Measurements from ENCODE around the gene GGTLC2. TPM values are rescaled to one million over a fixed set of nuclear protein-coding genes. Genes with fewer than 3 reads are reported as not detected.
"Not testable (repeated sequence)": the region's sequence is repeated elsewhere in the genome, so short reads cannot be mapped to it uniquely, and the experiment has no call there.

Gene GGTLC2
- total RNA-seq, 1 experiment from 2014 or later, result not detected

DNA sequence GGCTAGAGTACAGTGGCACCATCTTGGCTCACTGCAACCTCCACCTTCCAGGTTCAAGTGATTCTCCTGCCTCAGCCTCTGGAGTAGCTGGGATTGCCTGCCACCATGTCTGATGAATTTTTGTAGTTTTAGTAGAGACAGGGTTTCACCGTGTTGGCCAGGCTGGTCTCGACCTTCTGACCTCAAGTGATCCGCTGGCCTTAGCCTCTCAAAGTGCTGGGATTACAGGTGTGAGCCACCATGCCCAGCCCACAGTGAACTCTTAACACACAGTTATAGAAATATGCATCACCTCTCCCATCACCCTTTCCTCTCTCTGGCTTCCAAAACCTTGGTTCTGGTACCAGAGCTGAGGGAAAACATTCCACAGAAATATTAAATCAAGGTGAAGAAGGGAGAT, 36.4 kb upstream of the GGTLC2 start:
- H3K4me2 ChIP-seq (ENCODE audit: low read depth, low read length, poor library complexity, severe bottlenecking); H3K79me2 ChIP-seq (ENCODE audit: low read length); H3K36me3 ChIP-seq (ENCODE audit: insufficient read depth, low read length): not testable (repeated sequence)

DNA sequence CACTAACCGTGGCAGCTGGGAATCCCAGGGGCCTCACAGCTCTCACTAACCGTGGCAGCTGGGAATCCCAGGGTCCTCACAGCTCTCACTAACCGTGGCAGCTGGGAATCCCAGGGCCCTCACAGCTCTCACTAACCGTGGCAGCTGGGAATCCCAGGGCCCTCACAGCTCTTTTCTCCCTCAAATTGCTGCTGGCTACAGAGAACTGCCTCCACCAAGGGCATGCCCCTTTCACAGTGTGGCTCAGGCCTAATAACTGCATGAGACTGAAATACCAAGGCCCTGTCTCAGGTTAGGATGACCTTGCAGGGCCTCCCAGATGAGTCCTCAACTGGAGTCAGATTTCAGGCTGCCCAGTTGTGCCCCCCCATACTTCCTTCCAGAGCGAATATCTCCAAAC, 35.1 kb upstream of the GGTLC2 start:
- Histone ChIP-seq H3K4me1 (ENCODE audit: low read length) (peaks cover 20% of the 10 kb centered on the region), H3K79me2 (ENCODE audit: low read length) (no peaks in the 10 kb centered on the region), H3K27me3 (ENCODE audit: low read length) (no peaks in the 10 kb centered on the region), H3K9ac (ENCODE audit: low read length) (no peak overlapping the region), H3K36me3 (ENCODE audit: insufficient read depth, low read length) (no peaks in the 10 kb centered on the region), H3K9me3 (ENCODE audit: low read length) (no peaks in the 10 kb centered on the region), H3K4me2 (ENCODE audit: low read depth, low read length, poor library complexity, severe bottlenecking) (no peak overlapping the region), H3K27ac (ENCODE audit: low read length) (no peak overlapping the region), H3K9me2 (replicated peaks; ENCODE audit: insufficient read depth, low read length) (no peaks in the 10 kb centered on the region), H3K4me3 (ENCODE audit: low read length) (no peak overlapping the region), H2AFZ (ENCODE audit: low read length) (no peak overlapping the region), H4K20me1 (ENCODE audit: insufficient read depth, low read depth, low read length) (no peaks in the 10 kb centered on the region)
- no peak for DNase-seq

More for the DNA sequence above, 36.4 kb upstream of the GGTLC2 start:
- not testable (repeated sequence) for H2AFZ ChIP-seq (ENCODE audit: low read length); H3K27ac ChIP-seq (ENCODE audit: low read length); H3K9me2 ChIP-seq (replicated peaks; ENCODE audit: insufficient read depth, low read length); H3K27me3 ChIP-seq (ENCODE audit: low read length); DNase-seq; H3K4me3 ChIP-seq (ENCODE audit: low read length); H4K20me1 ChIP-seq (ENCODE audit: insufficient read depth, low read depth, low read length); H3K9ac ChIP-seq (ENCODE audit: low read length); H3K9me3 ChIP-seq (ENCODE audit: low read length)
- peaks cover 26% of the 10 kb centered on the region for H3K4me1 ChIP-seq (ENCODE audit: low read length)

DNA sequence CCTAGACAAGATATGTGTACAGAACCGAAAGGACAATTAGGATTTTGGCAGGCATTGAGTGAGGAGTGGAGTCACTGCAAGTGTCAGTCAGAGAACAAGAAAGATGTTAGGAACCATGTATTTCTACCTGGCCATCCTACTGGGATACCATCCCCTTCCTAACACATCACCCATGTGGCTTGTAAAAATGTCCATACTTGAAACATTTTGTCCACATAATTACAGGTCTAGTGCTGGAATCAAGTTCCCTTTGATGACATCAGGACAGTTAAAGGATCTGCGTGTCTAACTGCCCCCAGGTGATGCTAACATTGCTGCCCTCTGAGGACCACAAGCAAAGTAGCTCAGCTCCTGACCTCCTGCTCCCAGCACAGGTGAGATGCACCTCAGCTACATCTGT, 31.9 kb upstream of the GGTLC2 start:
- Histone ChIP-seq H3K27ac (ENCODE audit: low read length) (no peak overlapping the region), H3K4me3 (ENCODE audit: low read length) (no peak overlapping the region), H3K9me2 (replicated peaks; ENCODE audit: insufficient read depth, low read length) (no peaks in the 10 kb centered on the region), H3K9ac (ENCODE audit: low read length) (no peak overlapping the region), H3K27me3 (ENCODE audit: low read length) (no peaks in the 10 kb centered on the region), H3K36me3 (ENCODE audit: insufficient read depth, low read length) (no peaks in the 10 kb centered on the region), H3K4me2 (ENCODE audit: low read depth, low read length, poor library complexity, severe bottlenecking) (no peak overlapping the region), H2AFZ (ENCODE audit: low read length) (no peak overlapping the region), H3K79me2 (ENCODE audit: low read length) (no peaks in the 10 kb centered on the region), H3K9me3 (ENCODE audit: low read length) (no peaks in the 10 kb centered on the region), H4K20me1 (ENCODE audit: insufficient read depth, low read depth, low read length) (no peaks in the 10 kb centered on the region), H3K4me1 (ENCODE audit: low read length) (peaks cover 3% of the 10 kb centered on the region; the same call in 1 of the 2 replicates)
- DNase-seq, result no peak

DNA sequence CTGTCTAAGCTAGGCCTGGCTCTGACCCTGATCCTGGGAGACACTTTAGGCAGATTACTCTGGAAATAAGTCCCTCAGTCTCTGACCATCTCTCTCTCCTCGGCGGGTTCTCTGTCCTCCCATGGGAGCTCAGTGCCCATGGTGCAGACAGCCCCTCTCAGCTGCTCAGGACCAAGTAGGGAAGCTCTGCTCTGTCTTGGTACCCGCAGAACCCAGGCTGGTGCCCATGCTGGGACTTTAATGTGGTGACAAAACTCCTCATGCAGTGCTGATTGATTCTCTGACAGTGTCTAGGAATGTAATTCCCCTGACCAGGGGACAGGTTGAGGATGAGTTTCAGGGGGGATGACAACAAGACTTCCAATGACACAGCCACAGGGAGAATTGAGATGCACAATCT, 30.3 kb upstream of the GGTLC2 start:
- Histone ChIP-seq H3K9ac (ENCODE audit: low read length) (no peak overlapping the region), H3K4me3 (ENCODE audit: low read length) (no peak overlapping the region), H3K4me1 (ENCODE audit: low read length) (peaks cover 3% of the 10 kb centered on the region; the same call in 1 of the 2 replicates), H2AFZ (ENCODE audit: low read length) (no peak overlapping the region), H3K4me2 (ENCODE audit: low read depth, low read length, poor library complexity, severe bottlenecking) (no peak overlapping the region), H4K20me1 (ENCODE audit: insufficient read depth, low read depth, low read length) (no peaks in the 10 kb centered on the region), H3K36me3 (ENCODE audit: insufficient read depth, low read length) (no peaks in the 10 kb centered on the region), H3K9me3 (ENCODE audit: low read length) (no peaks in the 10 kb centered on the region), H3K9me2 (replicated peaks; ENCODE audit: insufficient read depth, low read length) (no peaks in the 10 kb centered on the region), H3K27me3 (ENCODE audit: low read length) (no peaks in the 10 kb centered on the region), H3K79me2 (ENCODE audit: low read length) (no peaks in the 10 kb centered on the region), H3K27ac (ENCODE audit: low read length) (no peak overlapping the region)
- DNase-seq, result no peak

DNA sequence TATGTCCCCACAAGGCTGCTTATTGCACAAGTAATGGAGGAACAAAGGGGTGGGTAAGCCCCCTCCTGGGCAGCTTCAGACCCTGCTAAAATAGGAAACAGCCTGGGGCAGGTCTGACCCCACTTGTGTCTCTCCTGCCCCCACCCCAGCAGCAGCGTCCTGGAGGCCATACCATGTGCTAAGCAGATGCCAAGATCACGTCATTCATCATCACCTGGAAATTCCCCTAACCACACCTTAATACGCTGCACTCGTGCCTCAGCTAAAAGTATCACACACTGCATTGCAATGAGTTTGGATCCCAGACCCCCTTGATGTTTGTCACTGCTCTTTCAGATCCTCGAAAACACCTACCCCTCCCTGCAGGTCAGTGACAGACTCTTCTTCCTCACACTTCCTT, 27.8 kb upstream of the GGTLC2 start:
- Histone ChIP-seq H3K27me3 (ENCODE audit: low read length) (no peaks in the 10 kb centered on the region), H3K9me2 (replicated peaks; ENCODE audit: insufficient read depth, low read length) (no peaks in the 10 kb centered on the region), H3K27ac (ENCODE audit: low read length) (no peak overlapping the region), H3K9ac (ENCODE audit: low read length) (no peak overlapping the region), H3K4me2 (ENCODE audit: low read depth, low read length, poor library complexity, severe bottlenecking) (no peak overlapping the region), H4K20me1 (ENCODE audit: insufficient read depth, low read depth, low read length) (no peaks in the 10 kb centered on the region), H2AFZ (ENCODE audit: low read length) (no peak overlapping the region), H3K4me1 (ENCODE audit: low read length) (no peaks in the 10 kb centered on the region), H3K9me3 (ENCODE audit: low read length) (no peaks in the 10 kb centered on the region), H3K36me3 (ENCODE audit: insufficient read depth, low read length) (no peaks in the 10 kb centered on the region), H3K4me3 (ENCODE audit: low read length) (no peak overlapping the region), H3K79me2 (ENCODE audit: low read length) (no peaks in the 10 kb centered on the region)
- DNase-seq, result no peak

DNA sequence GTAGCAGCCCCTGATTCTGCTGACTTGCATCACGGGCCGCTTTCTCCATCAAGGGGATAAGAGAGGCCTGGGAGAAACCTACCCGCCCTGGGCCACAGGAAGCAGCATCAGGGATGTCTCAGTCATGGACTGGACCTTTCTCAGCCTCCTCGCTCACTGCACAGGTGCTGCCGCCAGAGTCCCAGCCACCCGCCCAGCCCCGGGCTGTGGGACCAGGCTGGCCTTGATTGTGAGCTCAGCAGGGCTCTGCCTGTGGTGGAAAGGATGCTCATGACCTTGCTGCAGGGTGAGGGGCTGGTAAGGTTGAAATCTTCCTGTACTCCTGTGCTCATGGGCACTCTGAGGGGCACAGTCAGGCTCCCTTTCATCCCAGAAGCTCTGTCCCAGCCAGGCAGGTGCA, 26.0 kb upstream of the GGTLC2 start:
- Histone ChIP-seq H3K27me3 (ENCODE audit: low read length) (no peaks in the 10 kb centered on the region), H3K9ac (ENCODE audit: low read length) (no peak overlapping the region), H3K27ac (ENCODE audit: low read length) (no peak overlapping the region), H4K20me1 (ENCODE audit: insufficient read depth, low read depth, low read length) (no peaks in the 10 kb centered on the region), H3K36me3 (ENCODE audit: insufficient read depth, low read length) (no peaks in the 10 kb centered on the region), H3K9me3 (ENCODE audit: low read length) (no peaks in the 10 kb centered on the region), H3K4me1 (ENCODE audit: low read length) (no peaks in the 10 kb centered on the region), H3K4me2 (ENCODE audit: low read depth, low read length, poor library complexity, severe bottlenecking) (no peak overlapping the region), H3K9me2 (replicated peaks; ENCODE audit: insufficient read depth, low read length) (no peaks in the 10 kb centered on the region), H2AFZ (ENCODE audit: low read length) (no peak overlapping the region), H3K4me3 (ENCODE audit: low read length) (no peak overlapping the region), H3K79me2 (ENCODE audit: low read length) (no peaks in the 10 kb centered on the region)
- no peak for DNase-seq

DNA sequence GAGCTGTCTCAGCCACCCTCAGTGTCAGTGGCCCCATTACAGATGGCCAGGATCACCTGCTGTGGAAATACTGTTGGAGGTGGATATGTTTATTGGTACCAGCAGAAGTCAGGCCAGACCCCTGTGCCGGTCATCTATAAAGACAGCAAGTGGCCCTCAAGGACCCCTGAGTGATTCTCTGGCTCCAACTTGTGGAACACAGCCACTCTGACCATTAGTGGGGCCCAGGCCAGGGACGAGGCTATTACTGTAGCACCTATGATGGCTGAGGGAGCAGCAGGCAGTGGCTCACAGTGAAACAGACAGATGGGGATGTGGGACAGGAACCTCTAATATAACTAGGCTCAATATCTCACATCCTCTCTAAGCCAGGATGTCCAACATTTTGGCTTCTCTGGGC, 25.5 kb upstream of the GGTLC2 start:
- Histone ChIP-seq H3K36me3 (ENCODE audit: insufficient read depth, low read length) (no peaks in the 10 kb centered on the region), H3K4me3 (ENCODE audit: low read length) (no peak overlapping the region), H3K4me1 (ENCODE audit: low read length) (no peaks in the 10 kb centered on the region), H3K9me3 (ENCODE audit: low read length) (no peaks in the 10 kb centered on the region), H3K9me2 (replicated peaks; ENCODE audit: insufficient read depth, low read length) (no peaks in the 10 kb centered on the region), H2AFZ (ENCODE audit: low read length) (no peak overlapping the region), H3K27me3 (ENCODE audit: low read length) (no peaks in the 10 kb centered on the region), H3K9ac (ENCODE audit: low read length) (no peak overlapping the region), H3K79me2 (ENCODE audit: low read length) (no peaks in the 10 kb centered on the region), H3K27ac (ENCODE audit: low read length) (no peak overlapping the region), H3K4me2 (ENCODE audit: low read depth, low read length, poor library complexity, severe bottlenecking) (no peak overlapping the region), H4K20me1 (ENCODE audit: insufficient read depth, low read depth, low read length) (no peaks in the 10 kb centered on the region)
- no peak for DNase-seq

DNA sequence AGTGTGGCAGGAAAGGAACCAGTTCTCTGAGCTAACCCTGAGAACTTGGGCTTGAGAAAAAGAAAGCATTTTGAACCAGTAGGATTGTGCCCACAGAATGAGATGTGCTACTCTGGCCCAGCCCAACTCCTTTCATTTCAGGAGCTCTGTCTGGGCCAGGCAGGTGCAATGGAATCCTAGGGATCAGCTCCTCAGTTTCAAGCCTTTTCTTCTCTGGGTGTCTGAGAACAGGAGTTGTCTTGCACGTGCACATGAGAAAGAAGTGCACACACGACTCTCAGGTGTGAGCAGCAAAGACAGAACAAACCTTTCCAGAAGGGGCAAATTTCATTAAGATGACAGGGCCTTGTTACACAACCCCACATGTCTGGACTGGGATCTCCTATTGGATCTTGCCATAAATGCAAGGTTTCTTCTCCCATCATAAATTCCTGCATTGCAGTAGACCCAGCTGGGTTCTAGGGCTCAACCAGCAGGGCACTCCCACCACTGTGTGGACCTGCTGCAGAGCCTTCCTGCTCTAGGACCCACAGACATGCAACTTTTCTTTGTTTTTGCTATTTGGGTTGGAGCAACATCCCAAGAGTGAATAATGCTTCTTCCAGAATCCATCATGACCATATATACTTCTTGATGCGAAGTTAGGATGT, 24.5 kb upstream of the GGTLC2 start:
- no peak for DNase-seq
- H3K4me3 ChIP-seq (ENCODE audit: low read length), result no peak overlapping the region
- H3K9me2 ChIP-seq (replicated peaks; ENCODE audit: insufficient read depth, low read length), result no peaks in the 10 kb centered on the region
- H4K20me1 ChIP-seq (ENCODE audit: insufficient read depth, low read depth, low read length), result no peaks in the 10 kb centered on the region
- H3K9ac ChIP-seq (ENCODE audit: low read length), result no peak overlapping the region
- no peak overlapping the region for H3K27ac ChIP-seq (ENCODE audit: low read length)
- H3K4me1 ChIP-seq (ENCODE audit: low read length), result no peaks in the 10 kb centered on the region
- H2AFZ ChIP-seq (ENCODE audit: low read length), result no peak overlapping the region
- no peak overlapping the region for H3K4me2 ChIP-seq (ENCODE audit: low read depth, low read length, poor library complexity, severe bottlenecking)
- H3K27me3 ChIP-seq (ENCODE audit: low read length), result no peaks in the 10 kb centered on the region
- no peaks in the 10 kb centered on the region for H3K79me2 ChIP-seq (ENCODE audit: low read length)
- H3K9me3 ChIP-seq (ENCODE audit: low read length), result no peaks in the 10 kb centered on the region
- no peaks in the 10 kb centered on the region for H3K36me3 ChIP-seq (ENCODE audit: insufficient read depth, low read length)
